GM04503 (cell line): ENCODE measurements around the gene FAM174C.
"Not testable (repeated sequence)": the region's sequence is repeated elsewhere in the genome, so short reads cannot be mapped to it uniquely, and the experiment has no call there.

Experiments
- DNase-seq: peaks from one replicate; pipeline ENCODE4 v3.0.0-alpha.2; 2012; ENCODE audit warnings: low read depth

Gene FAM174C

DNA sequence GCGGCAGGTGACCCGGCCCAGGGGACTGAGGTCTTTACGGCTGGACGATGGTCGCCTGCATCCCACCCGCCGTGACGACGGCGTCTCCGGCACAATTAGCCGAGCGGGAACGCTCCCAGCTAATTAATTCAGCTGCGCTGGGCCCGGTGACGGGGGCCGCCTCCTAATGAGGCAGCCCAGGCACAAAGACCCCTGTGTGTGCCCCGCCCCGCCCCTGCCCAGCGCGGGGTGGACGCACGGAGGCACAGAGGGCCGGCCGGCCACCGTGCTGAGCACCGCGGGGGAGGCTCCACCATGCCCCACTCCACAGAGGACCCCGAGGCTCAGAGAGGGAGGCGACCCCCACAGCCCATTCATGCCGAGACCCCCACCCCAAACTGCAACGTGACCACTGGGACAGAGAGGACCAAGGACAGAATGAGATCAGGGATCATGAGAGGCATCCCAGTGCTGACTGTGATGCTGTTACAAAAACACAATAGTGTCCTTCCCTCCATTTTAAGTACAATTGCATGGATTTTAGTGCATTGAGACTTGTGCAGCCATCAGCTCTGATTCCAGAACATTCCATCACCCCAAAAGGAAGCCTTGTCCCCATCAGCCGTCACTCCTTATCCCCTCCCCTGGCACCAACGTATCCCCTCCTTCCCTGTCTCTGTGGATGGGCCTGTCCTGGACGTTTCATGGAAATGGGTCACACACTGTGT, 27.4 kb downstream of the FAM174C start:
- no peak for DNase-seq

DNA sequence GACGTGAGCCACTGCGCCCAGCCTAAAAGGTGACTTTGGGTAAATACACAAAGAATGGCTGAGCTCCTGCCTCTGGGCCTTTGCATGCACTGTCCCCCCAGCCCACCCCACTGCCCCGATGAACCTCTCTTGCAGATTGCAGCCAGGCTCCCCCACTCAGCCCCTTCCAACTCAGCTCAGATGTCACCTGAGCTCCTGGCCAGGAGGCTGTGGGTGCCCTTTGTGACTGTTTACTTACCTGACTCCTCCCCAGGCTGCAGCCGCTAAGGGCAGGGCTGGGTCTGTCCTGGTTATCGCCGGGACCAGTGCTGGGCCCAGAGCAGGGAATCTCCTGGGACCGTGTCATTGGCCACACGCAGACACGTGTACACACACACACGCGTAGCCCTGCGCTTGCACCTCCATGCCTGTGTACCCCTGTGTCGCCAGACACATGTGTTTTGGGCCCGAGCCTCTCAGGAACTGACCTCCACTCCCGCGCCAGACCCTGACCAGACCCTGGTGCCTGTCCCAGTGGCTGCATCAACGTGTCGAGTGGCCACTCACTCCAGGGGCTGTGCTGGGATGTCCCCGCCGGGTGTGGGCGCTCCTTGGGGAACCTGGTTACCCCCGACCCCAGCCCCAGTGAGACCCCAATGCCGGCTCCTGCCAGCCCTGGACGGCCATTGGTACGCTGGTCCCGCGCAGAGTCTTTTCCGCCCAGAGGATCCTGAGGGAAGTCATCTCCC, 29.0 kb downstream of the FAM174C start:
- DNase-seq: no peak

GRCh38 chr19:1305354-1305753, 30.0 kb downstream of the FAM174C start:
- not testable (repeated sequence) for DNase-seq

GRCh38 chr19:1307320-1307719, 32.0 kb downstream of the FAM174C start:
- no peak for DNase-seq

DNA sequence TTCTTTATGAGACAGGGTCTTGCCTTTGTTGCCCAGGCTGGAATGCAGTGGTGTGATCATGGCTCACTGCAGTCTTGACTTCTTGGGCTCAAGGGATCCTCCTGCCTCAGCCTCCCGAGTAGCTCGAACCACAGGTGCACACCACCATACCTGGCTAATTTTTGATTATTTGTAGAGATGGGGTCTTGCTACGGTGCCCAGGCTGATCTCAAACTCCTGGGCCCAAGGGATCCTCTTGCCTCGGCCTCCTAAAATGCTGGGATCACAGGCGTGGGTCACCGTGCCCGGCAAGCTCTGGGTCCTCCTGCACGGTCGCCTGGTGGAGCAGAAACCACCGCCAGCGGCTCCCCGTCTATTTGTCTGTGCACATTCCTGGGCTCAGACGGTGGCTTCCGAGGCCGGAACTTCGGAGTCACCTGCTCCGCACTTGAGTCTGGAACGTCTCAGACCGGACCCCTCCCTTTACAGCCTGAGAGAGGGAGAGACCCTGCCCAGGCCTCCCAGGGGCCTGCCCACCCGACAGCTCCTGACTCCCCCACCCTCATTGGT, 32.5 kb downstream of the FAM174C start:
- DNase-seq: no peak

DNA sequence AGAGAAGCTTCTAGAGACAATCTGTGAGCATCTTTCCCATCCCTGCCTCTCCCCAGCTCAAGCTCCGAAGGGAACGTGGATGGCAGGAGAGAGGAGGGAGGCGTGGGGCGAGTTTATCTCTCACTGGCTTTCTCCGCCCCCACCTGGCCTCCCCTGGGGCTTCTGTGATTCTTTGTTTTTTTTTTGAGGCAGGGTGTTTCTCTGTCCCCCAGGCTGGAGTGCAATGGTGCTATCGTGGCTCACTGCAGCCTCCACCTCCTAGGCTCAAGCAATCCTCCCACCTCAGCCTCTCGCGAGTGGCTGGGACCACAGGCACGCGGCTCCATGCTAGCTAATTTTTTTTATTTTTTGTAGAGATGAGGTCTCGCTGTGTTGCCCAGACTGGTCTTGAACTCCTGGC, 33.4 kb downstream of the FAM174C start:
- no peak for DNase-seq

GRCh38 chr19:1309977-1310852, 34.9 kb downstream of the FAM174C start:
- DNase-seq: no peak

DNA sequence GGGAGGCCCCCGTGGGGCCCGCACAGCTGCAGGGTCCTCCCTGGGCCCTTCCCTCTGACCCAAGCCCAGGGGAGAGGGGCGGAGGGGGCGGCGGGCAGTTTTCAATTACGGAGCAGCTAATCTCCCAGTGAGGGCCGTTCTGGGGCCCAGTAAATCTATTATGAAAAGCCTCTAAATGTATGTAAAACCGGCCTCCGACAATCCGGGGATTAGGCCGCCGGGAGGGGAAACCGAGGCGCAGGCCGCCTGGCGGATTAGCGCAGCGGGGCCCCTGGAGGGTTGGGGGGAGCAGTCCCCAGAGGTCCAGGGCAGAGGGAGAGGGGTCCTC, 35.5 kb downstream of the FAM174C start:
- DNase-seq: no peak

- no peak for DNase-seq
Measured at GRCh38 chr19:1311543-1312091, 36.3 kb downstream of the FAM174C start.

DNA sequence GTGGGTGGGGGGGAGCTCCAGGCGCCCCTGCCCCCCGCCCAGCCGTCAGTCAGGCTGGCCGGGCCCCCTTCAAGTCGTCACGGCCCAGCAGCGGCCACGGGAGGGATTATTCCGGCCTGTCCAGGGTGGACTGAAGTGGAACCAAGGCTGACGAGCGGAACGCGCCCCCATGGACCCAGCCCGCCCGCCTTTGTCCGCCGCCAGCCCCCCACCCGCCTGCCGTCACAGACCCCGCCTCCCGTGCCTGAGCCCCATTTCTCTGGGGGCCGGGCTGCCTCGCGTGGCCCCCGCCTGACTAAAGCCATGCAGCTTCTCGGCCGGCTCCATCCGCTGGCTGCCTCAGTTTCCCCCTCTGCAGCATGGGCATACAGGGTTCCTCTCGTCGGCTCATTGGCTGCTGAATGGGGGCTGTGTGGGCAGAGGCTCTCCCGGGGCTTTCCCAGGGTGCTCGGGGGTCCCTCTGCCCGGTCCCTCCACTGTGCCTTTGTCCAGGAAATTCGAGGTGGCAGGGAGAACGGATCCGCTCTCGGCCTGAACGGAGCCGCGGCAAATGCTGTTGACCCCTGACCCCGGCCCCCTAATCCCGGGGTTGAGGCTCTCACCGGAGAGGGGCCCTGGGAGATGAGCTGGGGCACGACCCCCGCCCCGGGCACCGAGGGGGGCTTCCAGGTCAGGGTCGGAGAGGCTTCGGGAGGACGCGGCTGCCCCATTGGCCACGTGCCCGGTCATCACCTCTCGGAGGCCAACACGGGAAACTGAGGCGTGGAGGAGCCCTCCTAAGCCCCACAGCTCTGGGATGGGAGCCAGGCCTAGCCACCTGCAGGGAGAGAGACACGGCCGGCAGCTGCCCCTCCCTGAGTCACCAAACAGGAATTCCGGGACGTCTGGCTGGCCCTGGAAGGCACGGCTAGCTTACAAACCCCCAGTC, 37.7 kb downstream of the FAM174C start:
- DNase-seq: no peak

DNA sequence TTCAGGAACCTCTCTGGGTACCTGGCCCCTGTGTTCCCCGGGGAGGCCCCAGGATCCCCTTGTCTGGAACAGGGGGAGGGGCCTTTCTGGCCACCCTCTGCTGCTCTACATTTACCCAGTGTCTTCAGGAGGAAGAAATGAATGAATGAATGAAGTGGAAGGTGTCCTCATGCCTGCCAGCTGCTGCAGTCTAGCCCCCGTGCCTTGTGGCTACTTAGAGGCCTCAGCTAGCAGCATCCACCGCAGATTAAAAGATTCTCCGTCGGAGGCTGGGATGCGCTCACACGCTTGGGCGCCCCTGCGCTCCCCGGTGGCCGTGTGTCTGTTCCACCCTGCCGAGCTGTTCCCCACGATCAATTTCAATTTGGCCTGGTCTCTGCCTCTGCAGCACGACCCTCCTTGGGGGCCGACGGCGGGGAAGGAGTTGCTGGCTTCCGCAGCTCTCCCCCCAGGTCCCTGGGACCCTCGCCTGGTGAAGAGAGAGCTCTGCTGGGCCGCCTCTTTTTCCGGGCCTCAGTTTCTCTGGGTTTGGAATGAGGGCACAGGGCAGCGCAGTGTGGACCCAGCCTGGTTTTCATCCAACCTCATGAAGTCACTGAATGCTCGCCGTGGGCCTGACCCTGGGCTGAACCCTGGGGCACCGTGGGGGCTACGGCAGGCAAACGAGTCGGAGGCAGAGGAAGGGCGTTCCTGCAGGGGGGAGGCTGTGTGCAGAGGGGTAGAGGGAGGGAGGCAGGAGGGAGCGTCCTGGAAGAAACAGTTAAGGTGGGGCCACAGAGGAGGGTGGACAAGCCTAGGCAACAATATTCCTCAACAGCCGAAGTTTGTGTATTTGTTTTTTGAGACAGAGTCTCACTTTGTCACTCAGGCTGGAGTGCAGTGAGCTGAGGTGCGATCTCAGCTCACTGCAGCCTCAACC, 38.6 kb downstream of the FAM174C start:
- DNase-seq: no peak

DNA sequence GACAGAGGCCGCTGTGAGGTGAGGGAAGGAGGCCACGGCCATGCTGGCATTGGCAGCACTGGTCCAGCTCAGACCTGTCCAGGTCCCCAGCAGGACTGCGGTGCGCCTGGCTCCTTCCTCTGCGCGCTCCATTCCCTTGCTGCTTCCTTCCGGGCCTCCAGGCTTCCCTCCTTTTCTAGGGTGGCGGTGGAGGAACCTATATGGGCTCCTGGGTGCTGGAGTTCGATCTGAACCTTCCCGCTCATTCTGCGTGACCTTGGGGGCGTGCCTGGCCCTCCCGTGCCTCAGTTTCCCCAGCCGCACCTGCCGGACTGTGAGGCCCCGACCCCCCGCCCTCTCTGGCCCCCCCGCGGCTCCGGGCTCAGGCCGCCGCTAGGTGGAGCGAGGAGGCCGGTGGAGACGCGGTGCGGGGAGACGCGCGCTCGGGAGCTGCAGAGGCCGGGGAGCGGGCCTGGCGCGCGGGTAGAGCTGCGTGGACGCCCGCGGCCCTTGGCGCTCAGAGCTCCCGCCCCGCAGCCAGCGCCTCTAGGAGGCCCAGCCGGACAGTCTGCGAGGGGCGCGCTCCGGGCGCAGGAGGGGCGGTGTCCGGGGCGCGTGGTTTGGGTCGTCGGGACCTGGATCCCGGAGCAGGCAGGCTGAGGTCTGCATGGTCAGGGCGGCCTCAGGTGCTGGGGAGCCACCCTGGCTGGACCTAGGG, 40.3 kb downstream of the FAM174C start:
- no peak for DNase-seq

- no peak for DNase-seq
Measured at GRCh38 chr19:1316466-1316865, 41.1 kb downstream of the FAM174C start.

DNA sequence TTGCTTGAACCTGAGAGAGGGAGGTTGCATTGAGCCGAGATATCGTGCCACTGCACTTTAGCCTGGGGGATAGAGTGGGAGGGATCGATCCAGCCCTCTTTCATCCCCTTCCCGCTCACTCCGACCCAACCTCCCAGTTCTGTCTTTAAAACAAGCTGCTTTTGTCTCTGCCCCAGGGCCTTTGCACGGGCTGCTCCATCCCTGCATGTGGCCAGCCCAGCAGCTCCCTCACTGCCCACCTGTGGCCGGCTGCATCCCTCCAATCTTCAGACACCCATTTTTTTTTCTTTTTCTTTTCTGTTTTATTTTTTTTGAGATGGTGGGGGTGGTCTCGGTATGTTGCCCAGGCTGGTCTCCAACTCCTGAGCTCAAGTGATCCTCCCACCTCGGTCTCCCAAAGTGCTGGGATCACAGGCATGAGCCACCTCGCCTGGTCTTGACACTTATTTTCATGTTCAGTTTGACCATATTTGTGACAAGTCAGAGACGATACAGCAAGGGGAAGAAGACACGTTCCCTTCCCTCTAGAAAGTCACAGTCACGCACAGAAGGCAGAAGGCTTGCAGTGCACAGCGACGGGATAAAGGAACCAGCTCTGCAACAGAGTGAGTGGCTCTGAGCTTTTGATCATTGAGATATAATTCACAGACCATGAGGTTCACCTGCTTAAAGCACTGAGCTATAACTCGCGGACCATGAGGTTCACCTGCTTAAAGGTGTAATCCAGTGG, 42.1 kb downstream of the FAM174C start:
- DNase-seq: no peak

GRCh38 chr19:1318678-1319471, 43.5 kb downstream of the FAM174C start:
- DNase-seq: no peak

GRCh38 chr19:1320282-1320650, 44.9 kb downstream of the FAM174C start:
- not testable (repeated sequence) for DNase-seq

- DNase-seq: no peak
Measured at GRCh38 chr19:1321539-1321938, 46.2 kb downstream of the FAM174C start.
